GM19372 (cell line): ENCODE measurements around the gene ABCC6.
"Not testable (repeated sequence)": the region's sequence is repeated elsewhere in the genome, so short reads cannot be mapped to it uniquely, and the experiment has no call there.

Source experiments
- ATAC-seq: cut with Tn5 transposase; IDR thresholded peaks from one replicate; pipeline ENCODE4 v1.9.1; 2021; ENCODE audit warnings: mild to moderate bottlenecking, low read depth, moderate library complexity; ENCODE audit not compliant: unreplicated experiment

Gene ABCC6

GRCh38 chr16:16163571-16163970 lies 59.7 kb downstream of the ABCC6 start:
- ATAC-seq = no peak

GRCh38 chr16:16163109-16163508 lies 60.2 kb downstream of the ABCC6 start:
- no peak for ATAC-seq

- ATAC-seq = no peak
These were observed 60.7 kb downstream of the ABCC6 start for GRCh38 chr16:16162591-16162990.

- not testable (repeated sequence) for ATAC-seq
These were observed 61.5 kb downstream of the ABCC6 start for GRCh38 chr16:16161840-16162239.

- no peak for ATAC-seq
These were observed 62.0 kb downstream of the ABCC6 start for GRCh38 chr16:16161319-16161718.

- no peak for ATAC-seq
These were observed 63.6 kb downstream of the ABCC6 start for GRCh38 chr16:16159662-16160061.

GRCh38 chr16:16158741-16159374 lies 64.4 kb downstream of the ABCC6 start:
- ATAC-seq = no peak

GRCh38 chr16:16158082-16158658 lies 65.1 kb downstream of the ABCC6 start:
- ATAC-seq = no peak

- no peak for ATAC-seq
These were observed 66.1 kb downstream of the ABCC6 start for GRCh38 chr16:16157166-16157565.

- no peak for ATAC-seq
These were observed 68.1 kb downstream of the ABCC6 start for GRCh38 chr16:16155234-16155633.

GRCh38 chr16:16154281-16154951 lies 68.9 kb downstream of the ABCC6 start:
- no peak for ATAC-seq

GRCh38 chr16:16153000-16153399 lies 70.3 kb downstream of the ABCC6 start:
- not testable (repeated sequence) for ATAC-seq

GRCh38 chr16:16151315-16151714 lies 72.0 kb downstream of the ABCC6 start:
- no peak for ATAC-seq

- ATAC-seq = no peak
These were observed 72.5 kb downstream of the ABCC6 start for GRCh38 chr16:16150878-16151152.

GRCh38 chr16:16150117-16150877 lies 73.0 kb downstream of the ABCC6 start:
- no peak for ATAC-seq

GRCh38 chr16:16149710-16150116 lies 73.6 kb downstream of the ABCC6 start:
- ATAC-seq = no peak

- no peak for ATAC-seq
These were observed 74.5 kb downstream of the ABCC6 start for GRCh38 chr16:16148755-16149154.

- not testable (repeated sequence) for ATAC-seq
These were observed 75.2 kb downstream of the ABCC6 start for GRCh38 chr16:16148000-16148599.

- ATAC-seq = no peak
These were observed 75.8 kb downstream of the ABCC6 start for GRCh38 chr16:16147316-16147999.
